ENCODE results near the gene NSDHL.
A peak's percentile ranks its signal among the peaks of the same experiment; 100 is the strongest.

The NSDHL gene

DNA sequence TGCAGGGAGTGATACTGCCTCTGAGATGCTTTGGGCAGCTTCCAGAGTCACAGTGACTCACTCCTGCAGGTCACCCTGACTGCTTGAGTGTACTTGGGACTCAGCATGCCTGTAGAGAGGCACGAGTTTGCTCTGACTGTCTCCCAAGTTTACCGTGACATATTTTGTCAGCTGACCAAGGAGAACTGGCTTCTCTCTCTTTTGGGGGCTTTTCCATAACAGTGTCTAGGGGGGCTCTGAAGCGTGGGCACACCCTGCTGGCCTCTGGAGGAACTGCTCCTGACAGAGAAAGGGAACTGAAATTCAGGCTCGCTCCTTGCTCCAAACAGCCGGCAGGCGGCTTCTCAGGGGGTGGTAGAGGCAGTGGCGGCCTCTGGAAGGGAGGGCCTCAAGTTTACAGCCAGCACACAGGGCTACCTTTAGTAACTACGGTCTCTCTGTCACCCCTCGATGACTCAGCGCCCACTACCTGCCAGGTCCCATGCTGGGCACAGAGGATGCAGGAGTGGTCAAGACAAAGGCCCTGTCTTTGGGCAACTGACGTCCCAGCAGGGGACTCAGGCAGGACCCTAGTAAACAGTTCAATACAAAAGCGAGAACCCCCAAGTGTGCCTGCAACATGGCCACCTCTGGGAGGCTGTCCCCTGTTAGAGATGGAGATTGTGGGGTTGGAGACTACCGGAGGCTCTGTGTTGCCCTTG is 84.8 kb downstream of the NSDHL start:
- peak; percentile 15 for DNase-seq

DNA sequence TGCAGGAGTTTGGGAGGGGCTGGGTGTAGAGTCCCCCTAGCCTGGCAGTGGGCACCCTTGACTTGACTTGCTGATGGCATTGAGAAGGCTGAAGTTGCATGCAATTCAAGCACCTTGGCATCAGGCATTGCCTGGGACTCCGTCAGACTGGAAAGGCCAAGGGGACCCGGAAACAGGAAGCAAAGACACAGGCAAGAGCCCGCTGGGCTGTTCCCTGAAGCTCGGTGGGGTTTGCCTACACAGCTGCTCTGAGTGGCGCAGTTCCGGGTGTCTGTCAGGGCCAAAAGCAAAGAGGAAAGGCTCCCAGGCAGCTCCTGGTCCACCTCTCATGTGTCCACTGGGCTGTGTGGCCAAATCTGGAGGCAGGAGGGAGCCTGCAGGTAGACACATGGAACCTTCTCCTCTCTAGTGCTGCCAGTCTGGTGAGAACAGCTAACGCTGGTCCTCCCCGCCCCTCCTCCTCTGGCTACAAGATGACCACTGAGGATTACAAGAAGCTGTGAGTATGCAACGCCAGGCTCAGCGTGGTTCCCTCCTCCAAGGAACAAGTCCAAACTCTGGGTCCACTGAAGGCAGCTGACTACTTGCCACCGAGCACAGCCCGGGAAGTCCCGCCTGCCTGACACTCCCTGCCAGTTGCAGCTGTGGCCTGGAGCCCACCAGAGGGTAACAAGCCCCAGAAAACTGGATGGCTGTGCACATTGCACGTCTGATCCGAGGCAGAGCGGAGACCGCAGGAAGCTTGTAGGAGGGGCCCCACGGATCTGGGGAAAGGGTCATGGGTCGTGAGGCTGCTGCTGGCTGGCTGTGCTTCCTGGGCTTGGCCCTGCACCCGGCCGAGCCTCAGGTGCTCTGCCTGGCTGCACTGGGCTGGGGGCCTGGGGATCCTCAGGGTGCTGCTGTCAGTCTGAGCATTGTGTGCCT is 87.1 kb downstream of the NSDHL start:
- no peak for DNase-seq

DNA sequence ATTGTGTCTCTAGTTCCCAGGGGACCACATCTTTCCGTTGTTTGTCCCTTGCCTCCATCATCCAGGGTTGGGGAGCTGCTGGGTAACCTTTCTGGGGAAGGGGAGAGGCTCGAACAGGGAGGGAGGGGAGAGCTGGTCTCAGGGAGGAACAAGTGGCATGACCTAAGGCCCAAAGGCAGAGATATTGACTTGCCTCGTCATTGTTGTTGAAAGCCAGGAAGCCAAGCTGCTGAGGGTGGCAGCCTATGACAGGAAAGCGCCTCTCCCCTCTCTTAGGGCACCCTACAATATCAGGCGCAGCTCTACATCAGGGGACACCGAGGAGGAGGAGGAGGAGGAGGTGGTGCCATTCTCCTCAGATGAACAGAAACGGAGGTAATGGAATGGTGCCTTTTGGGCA is 87.8 kb downstream of the NSDHL start:
- DNase-seq = no peak

Measured in NCI-H345 (cell line).